HepG2 (cell line): ENCODE measurements around the gene MAPKAPK3. TPM values are rescaled to one million over a fixed set of nuclear protein-coding genes. Genes with fewer than 3 reads are reported as not detected.
A peak's percentile ranks its signal among the peaks of the same experiment; 100 is the strongest.

Experiments
- ARID3A ChIP-seq: IDR thresholded peaks from 2 replicates; pipeline ENCODE4 v1.6.1; 2012; ENCODE audit warnings: low read depth, low read length, improper control_type of control experiment
- ATM ChIP-seq: fragments of 450-650 bp; IDR thresholded peaks from 2 replicates; pipeline ENCODE4 v1.7.1; 2017; ENCODE audit warnings: mild to moderate bottlenecking, borderline replicate concordance
- HDAC2 ChIP-seq: sonication (generic); formaldehyde crosslinking; IDR thresholded peaks from 2 replicates; pipeline ENCODE4 v1.4.0; 2020; ENCODE audit warnings: missing genetic modification reagents
- JUN ChIP-seq: sonication (generic); formaldehyde crosslinking; IDR thresholded peaks from 2 replicates; pipeline ENCODE4 v1.4.0; 2020; ENCODE audit warnings: mild to moderate bottlenecking, missing genetic modification reagents
- POLR2A ChIP-seq, 2 experiments: IDR thresholded peaks; 2 replicates each; pipeline ENCODE4 v1.6.1; 2011; ENCODE audit warnings: low read depth in 2 of 2, low read length in 2 of 2, mild to moderate bottlenecking in 1 of 2, moderate library complexity in 1 of 2; ENCODE audit not compliant: insufficient read depth in 1 of 2
- PRDM10 ChIP-seq: sonication (generic); formaldehyde crosslinking; IDR thresholded peaks from 2 replicates; pipeline ENCODE4 v1.4.0; 2020; ENCODE audit warnings: low read depth, missing genetic modification reagents
- SAP130 ChIP-seq: IDR thresholded peaks from 2 replicates; pipeline ENCODE4 v1.6.1; 2016; ENCODE audit warnings: low read depth
- ZHX1 ChIP-seq: sonication (generic); formaldehyde crosslinking; IDR thresholded peaks from 2 replicates; pipeline ENCODE4 v1.8.1; 2022; ENCODE audit warnings: low read depth, mild to moderate bottlenecking, missing genetic modification reagents
- ZMYM4 ChIP-seq: sonication (generic); formaldehyde crosslinking; IDR thresholded peaks from 2 replicates; pipeline ENCODE4 v1.8.1; 2023; ENCODE audit warnings: mild to moderate bottlenecking, missing genetic modification reagents
- ZNF75D ChIP-seq: sonication (generic); formaldehyde crosslinking; IDR thresholded peaks from 2 replicates; pipeline ENCODE4 v1.8.1; 2023; ENCODE audit warnings: missing genetic modification reagents, mild to moderate bottlenecking, borderline replicate concordance
- polyA plus RNA-seq, 8 experiments: library from polyadenylated mRNA; depleted of rRNA in 3 of 8; stranded (reverse) in 7 of 8; unstranded in 1 of 8; fragments of >200 nt; fragmentation: Illumina TruSeq in 4 of 8; extraction: Trizol in 4 of 8; gene quantifications; 2 replicates each; pipeline versions ENCODE4 v1.2.1 to v1.2.3, GENCODE V29; 2011 to 2016; ENCODE audit warnings: low read depth in 4 of 8, missing spikeins in 1 of 8, mixed read lengths in 1 of 8; ENCODE audit not compliant: insufficient read depth in 1 of 8
- total RNA-seq, 5 experiments: library from RNA; depleted of rRNA; stranded (reverse); fragments of >200 nt; fragmentation: Illumina TruSeq; extraction: Trizol; gene quantifications; 2 replicates each; pipeline ENCODE4 v1.2.3, GENCODE V29; 2016; ENCODE audit warnings: low read depth in 1 of 5
- TF ChIP-seq, protein P1 (sequence below): sonication (generic); formaldehyde crosslinking; conservative IDR thresholded peaks from 2 replicates; pipeline ENCODE4 v1.8.1; 2023; ENCODE audit warnings: missing genetic modification reagents

MAPKAPK3 gene
- total and polyA plus RNA-seq, 2 of the 13 experiments (the other 11 are each of a cell fraction or from before 2014, with no cell fraction given), result 39.9 to 41.2 TPM

DNA sequence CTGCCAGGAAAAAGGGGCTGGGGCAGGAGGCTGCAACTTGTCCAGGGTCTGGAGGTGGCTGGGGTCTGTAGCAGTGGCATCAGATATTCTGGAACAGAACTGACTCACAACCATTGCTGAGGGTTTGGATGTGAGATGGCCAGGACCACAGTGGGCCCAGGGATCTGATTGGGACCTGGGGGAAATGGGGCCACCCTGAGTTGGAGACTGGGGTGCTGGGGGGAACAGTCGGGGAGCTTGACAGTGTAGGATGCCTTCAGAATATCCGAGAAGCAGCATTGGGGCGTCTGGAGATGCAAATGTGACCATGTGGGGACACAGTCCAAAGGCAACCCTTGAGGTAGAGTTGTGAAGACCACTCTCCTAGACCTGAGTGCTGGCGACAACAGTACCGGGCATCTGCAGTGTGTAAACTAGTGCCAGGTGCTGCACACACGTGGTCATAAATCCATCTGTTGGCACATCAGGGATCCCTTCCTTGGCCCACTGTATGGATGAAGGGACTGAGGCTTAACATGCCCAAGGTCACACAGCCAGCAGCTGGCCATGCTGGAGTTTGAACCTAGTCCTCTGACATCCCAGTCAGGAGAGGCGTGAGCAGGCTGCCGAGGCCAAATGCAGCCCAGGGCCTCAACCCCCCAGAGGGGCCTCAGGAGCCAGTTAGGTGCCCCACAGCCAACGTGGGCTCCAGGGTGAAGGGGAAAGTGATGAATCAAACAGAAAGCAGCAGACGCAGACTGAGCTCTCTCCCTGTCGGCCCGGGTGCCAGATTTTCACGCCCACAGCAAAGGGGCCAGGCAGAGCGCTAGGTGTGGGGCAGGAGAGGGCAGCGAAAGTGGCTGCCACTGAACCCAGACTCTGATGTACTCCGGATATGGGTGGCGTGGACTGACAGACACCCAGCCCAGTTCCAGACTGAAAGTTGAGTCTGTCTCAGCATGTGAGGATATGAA lies 28.9 kb upstream of the MAPKAPK3 start (continued):
- no peak for TF ChIP-seq ATM
- peak; percentile 62 for TF ChIP-seq SAP130 (CRISPR knock-in tag)
- peak; percentile 40 to 44; a peak in 2 of 4 replicates for TF ChIP-seq POLR2A (IDR thresholded peaks at IDR 0.05; ENCODE audit: insufficient read depth in 1 of 2, low read depth in 2 of 2, low read length in 2 of 2)
- TF ChIP-seq JUN (CRISPR knock-in tag), result 0 out of 2 replicates have a peak, but pooled peaks have one; percentile 3
- no peak for TF ChIP-seq PRDM10 (CRISPR knock-in tag)
- TF ChIP-seq ZHX1 (CRISPR knock-in tag), result peak; percentile 65; the same call in 1 of the 2 replicates
- TF ChIP-seq ZNF75D (CRISPR knock-in tag), result no peak
- TF ChIP-seq HDAC2 (CRISPR knock-in tag), result peak; percentile 95
- TF ChIP-seq, protein P1, sequence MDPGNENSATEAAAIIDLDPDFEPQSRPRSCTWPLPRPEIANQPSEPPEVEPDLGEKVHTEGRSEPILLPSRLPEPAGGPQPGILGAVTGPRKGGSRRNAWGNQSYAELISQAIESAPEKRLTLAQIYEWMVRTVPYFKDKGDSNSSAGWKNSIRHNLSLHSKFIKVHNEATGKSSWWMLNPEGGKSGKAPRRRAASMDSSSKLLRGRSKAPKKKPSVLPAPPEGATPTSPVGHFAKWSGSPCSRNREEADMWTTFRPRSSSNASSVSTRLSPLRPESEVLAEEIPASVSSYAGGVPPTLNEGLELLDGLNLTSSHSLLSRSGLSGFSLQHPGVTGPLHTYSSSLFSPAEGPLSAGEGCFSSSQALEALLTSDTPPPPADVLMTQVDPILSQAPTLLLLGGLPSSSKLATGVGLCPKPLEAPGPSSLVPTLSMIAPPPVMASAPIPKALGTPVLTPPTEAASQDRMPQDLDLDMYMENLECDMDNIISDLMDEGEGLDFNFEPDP (CRISPR knock-in tag), result no peak
- TF ChIP-seq ARID3A, result no peak
- 0 out of 2 replicates have a peak, but pooled peaks have one; percentile 40 for TF ChIP-seq ZMYM4 (CRISPR knock-in tag)
